Loucy (cell line): Measurements from ENCODE around the gene LYPD1.

Experiments used
- H2AFZ ChIP-seq: fragments of 200-600 bp; sonication (generic); 2 replicates; pipeline ENCODE4 v1.6.0; 2016; ENCODE audit warnings: antibody characterized with exemption, mild to moderate bottlenecking, low read length, moderate library complexity
- H3F3A ChIP-seq: fragments of 200-600 bp; 2 replicates; pipeline ENCODE4 v1.6.0; 2016; ENCODE audit warnings: antibody characterized with exemption, low read depth, mild to moderate bottlenecking
- H3K27me3 ChIP-seq: fragments of 200-600 bp; sonication (generic); 2 replicates; pipeline ENCODE4 v1.6.1; 2014; ENCODE audit warnings: low read length, mild to moderate bottlenecking; ENCODE audit not compliant: insufficient read depth, poor library complexity, severe bottlenecking
- H3K36me3 ChIP-seq: fragments of 200-600 bp; sonication (generic); 2 replicates; pipeline ENCODE4 v1.6.1; 2016; ENCODE audit warnings: low read length; ENCODE audit not compliant: insufficient read depth
- H3K4me1 ChIP-seq: fragments of 200-600 bp; sonication (generic); 2 replicates; pipeline ENCODE4 v1.5.1; 2014; ENCODE audit warnings: low read length, mild to moderate bottlenecking; ENCODE audit not compliant: insufficient read depth, poor library complexity, severe bottlenecking
- H3K4me2 ChIP-seq: fragments of 200-600 bp; sonication (generic); 2 replicates; pipeline ENCODE4 v1.6.0; 2014; ENCODE audit warnings: antibody characterized with exemption, low read length, low read depth, mild to moderate bottlenecking; ENCODE audit not compliant: poor library complexity, severe bottlenecking
- H3K4me3 ChIP-seq: fragments of 200-600 bp; sonication (generic); 2 replicates; pipeline ENCODE4 v1.5.1; 2014; ENCODE audit warnings: low read length, mild to moderate bottlenecking, mixed read lengths; ENCODE audit not compliant: poor library complexity, severe bottlenecking
- H3K79me2 ChIP-seq: fragments of 200-600 bp; sonication (generic); 2 replicates; pipeline ENCODE4 v1.6.1; 2014; ENCODE audit warnings: low read length; ENCODE audit not compliant: insufficient read depth
- H3K9ac ChIP-seq: fragments of 200-600 bp; sonication (generic); 2 replicates; pipeline ENCODE4 v1.6.0; 2014; ENCODE audit warnings: mild to moderate bottlenecking, low read depth, low read length, moderate library complexity; ENCODE audit not compliant: poor library complexity, severe bottlenecking
- H3K9me2 ChIP-seq: fragments of 200-600 bp; sonication (generic); replicated peaks from 2 replicates; pipeline ENCODE4 v1.6.1; 2016; ENCODE audit warnings: low read depth, low read length, mixed read lengths
- H3K9me3 ChIP-seq: fragments of 200-600 bp; sonication (generic); 2 replicates; pipeline ENCODE4 v1.6.1; 2014; ENCODE audit warnings: mild to moderate bottlenecking, antibody characterized with exemption, low read length, low read depth; ENCODE audit not compliant: insufficient read depth
- H4K20me1 ChIP-seq: fragments of 200-600 bp; sonication (generic); 2 replicates; pipeline ENCODE4 v1.6.0; 2014; ENCODE audit warnings: antibody characterized with exemption, low read length, mild to moderate bottlenecking; ENCODE audit not compliant: insufficient read depth, poor library complexity, severe bottlenecking
- CTCF ChIP-seq: fragments of 200-600 bp; sonication (generic); conservative IDR thresholded peaks from 2 replicates; pipeline ENCODE4 v1.5.1; 2014; ENCODE audit warnings: mild to moderate bottlenecking, antibody characterized with exemption, low read length
- EZH2phosphoT487 ChIP-seq: fragments of 200-600 bp; IDR thresholded peaks from 2 replicates; pipeline ENCODE4 v1.6.1; 2018; ENCODE audit warnings: antibody characterized with exemption, mild to moderate bottlenecking, moderate library complexity, borderline replicate concordance

Gene LYPD1

GRCh38 chr2:132618734-132619133, 51.3 kb downstream of the LYPD1 start:
- Histone ChIP-seq H3K27me3 (no peaks in the 10 kb centered on the region), H3K4me3 (no peak overlapping the region), H3K9ac (no peak overlapping the region), H3F3A (no peaks in the 10 kb centered on the region), H3K9me2 (no peaks in the 10 kb centered on the region), H3K79me2 (no peaks in the 10 kb centered on the region), H3K9me3 (no peaks in the 10 kb centered on the region; the same call in 1 of the 2 replicates), H4K20me1 (no peaks in the 10 kb centered on the region), H3K4me1 (no peaks in the 10 kb centered on the region), H3K4me2 (no peak overlapping the region), H3K36me3 (no peaks in the 10 kb centered on the region), H2AFZ (no peak overlapping the region)
- TF ChIP-seq CTCF (no peak), EZH2phosphoT487 (no peak)

GRCh38 chr2:132617989-132618388, 52.0 kb downstream of the LYPD1 start:
- H3K4me1 ChIP-seq, result no peaks in the 10 kb centered on the region
- H3K9ac ChIP-seq, result no peak overlapping the region
- H3K4me3 ChIP-seq, result no peak overlapping the region
- no peaks in the 10 kb centered on the region; the same call in 1 of the 2 replicates for H3K9me3 ChIP-seq
- H3K4me2 ChIP-seq, result no peak overlapping the region
- no peaks in the 10 kb centered on the region for H4K20me1 ChIP-seq
- TF ChIP-seq CTCF (no peak), EZH2phosphoT487 (no peak)
- H3K9me2 ChIP-seq, result no peaks in the 10 kb centered on the region
- no peak overlapping the region for H2AFZ ChIP-seq
- H3F3A ChIP-seq, result no peaks in the 10 kb centered on the region
- no peaks in the 10 kb centered on the region for H3K36me3 ChIP-seq
- no peaks in the 10 kb centered on the region for H3K79me2 ChIP-seq
- no peaks in the 10 kb centered on the region for H3K27me3 ChIP-seq

GRCh38 chr2:132615329-132616085, 54.5 kb downstream of the LYPD1 start:
- no peak for TF ChIP-seq EZH2phosphoT487
- no peak for TF ChIP-seq CTCF

More at GRCh38 chr2:132615329-132616085, 54.5 kb downstream of the LYPD1 start:
- H3K4me1 ChIP-seq, result no peaks in the 10 kb centered on the region
- H3K4me3 ChIP-seq, result no peak overlapping the region
- no peaks in the 10 kb centered on the region for H3K79me2 ChIP-seq
- H3K9ac ChIP-seq, result no peak overlapping the region
- H3F3A ChIP-seq, result no peaks in the 10 kb centered on the region
- H3K36me3 ChIP-seq, result no peaks in the 10 kb centered on the region
- no peaks in the 10 kb centered on the region for H3K27me3 ChIP-seq
- no peaks in the 10 kb centered on the region for H3K9me2 ChIP-seq
- no peak overlapping the region for H3K4me2 ChIP-seq
- H2AFZ ChIP-seq, result no peak overlapping the region
- no peaks in the 10 kb centered on the region for H3K9me3 ChIP-seq
- H4K20me1 ChIP-seq, result no peaks in the 10 kb centered on the region
